CD8-positive, alpha-beta memory T cell (primary cell): Measurements from ENCODE around the gene DTYMK. TPM values are rescaled to one million over a fixed set of nuclear protein-coding genes. Genes with fewer than 3 reads are reported as not detected.

Source experiments
- CTCF ChIA-PET: fragments of 350-600 bp; sonication (Branson Sonifier 250); formaldehyde crosslinking; loops from one replicate; lab custom pipeline; 2021; ENCODE audit warnings: antibody characterized with exemption; lab: Charles Lee
- POLR2A ChIA-PET: fragments of 350-600 bp; sonication (Branson Sonifier 250); formaldehyde crosslinking; loops from one replicate; lab custom pipeline; 2021; ENCODE audit warnings: antibody characterized with exemption; lab: Charles Lee
- DNase-seq, 5 donors: peaks; one replicate each; pipeline versions ENCODE4 v3.0.0 to v3.0.0-alpha.2; 2020 to 2022; ENCODE audit warnings: mixed read lengths in 1 of 5
- H3K27ac ChIP-seq: one replicate; pipeline ENCODE4 v1.7.0; 2013; ENCODE audit warnings: low read depth, mild to moderate bottlenecking, low read length, moderate library complexity
- H3K27me3 ChIP-seq: 2 replicates; pipeline ENCODE4 v1.7.0; 2013; ENCODE audit warnings: low read length, mild to moderate bottlenecking; ENCODE audit not compliant: insufficient read depth, poor library complexity, severe bottlenecking
- H3K36me3 ChIP-seq: 2 replicates; pipeline ENCODE4 v1.7.0; 2013; ENCODE audit warnings: mild to moderate bottlenecking, low read length, moderate library complexity; ENCODE audit not compliant: insufficient read depth
- H3K4me1 ChIP-seq: 2 replicates; pipeline ENCODE4 v1.7.0; 2013; ENCODE audit warnings: mild to moderate bottlenecking, low read length, moderate library complexity; ENCODE audit not compliant: insufficient read depth
- H3K4me3 ChIP-seq: 2 replicates; pipeline ENCODE4 v1.7.0; 2013; ENCODE audit warnings: mild to moderate bottlenecking, low read length
- H3K9me3 ChIP-seq: 2 replicates; pipeline ENCODE4 v1.7.0; 2013; ENCODE audit warnings: mild to moderate bottlenecking, low read length
- H3K27ac Mint-ChIP-seq, 8 donors: one replicate each; pipeline ENCODE4 v1.8.0; 2020 to 2021; ENCODE audit warnings: mixed read lengths in 8 of 8, mild to moderate bottlenecking in 6 of 8, inconsistent platforms in 3 of 8, moderate library complexity in 3 of 8
- H3K27me3 Mint-ChIP-seq, 2 donors: one replicate each; pipeline ENCODE4 v1.8.0; 2020 to 2021; ENCODE audit warnings: mixed read lengths in 2 of 2, mild to moderate bottlenecking in 1 of 2, moderate library complexity in 1 of 2
- H3K36me3 Mint-ChIP-seq, 3 donors: one replicate each; pipeline ENCODE4 v1.8.0; 2020 to 2021; ENCODE audit warnings: mixed read lengths in 3 of 3, inconsistent platforms in 1 of 3, mild to moderate bottlenecking in 1 of 3
- H3K4me1 Mint-ChIP-seq, 3 donors: one replicate each; pipeline ENCODE4 v1.8.0; 2020 to 2021; ENCODE audit warnings: mixed read lengths in 3 of 3, inconsistent platforms in 1 of 3, mild to moderate bottlenecking in 1 of 3
- H3K4me3 Mint-ChIP-seq, 7 donors: one replicate each; pipeline ENCODE4 v1.8.0; 2020 to 2021; ENCODE audit warnings: mixed read lengths in 7 of 7, mild to moderate bottlenecking in 6 of 7, moderate library complexity in 4 of 7, inconsistent platforms in 2 of 7
- H3K9me3 Mint-ChIP-seq, 5 donors: one replicate each; pipeline ENCODE4 v1.8.0; 2020 to 2022; ENCODE audit warnings: mixed read lengths in 5 of 5, mild to moderate bottlenecking in 3 of 5, moderate library complexity in 2 of 5, inconsistent platforms in 1 of 5
- polyA plus RNA-seq: library from polyadenylated mRNA; unstranded; fragments of 300-500 nt; fragmentation: Illumina TruSeq; gene quantifications from one replicate; pipeline ENCODE4 v1.2.3, GENCODE V29; 2021
- total RNA-seq, 2 experiments: library from RNA; stranded (reverse); gene quantifications; one replicate each; pipeline ENCODE4 v1.2.3, GENCODE V29; 2021

DTYMK gene
- total and polyA plus RNA-seq, 3 experiments from 2014 or later, result 41.1 to 134 (median 131) TPM

DNA sequence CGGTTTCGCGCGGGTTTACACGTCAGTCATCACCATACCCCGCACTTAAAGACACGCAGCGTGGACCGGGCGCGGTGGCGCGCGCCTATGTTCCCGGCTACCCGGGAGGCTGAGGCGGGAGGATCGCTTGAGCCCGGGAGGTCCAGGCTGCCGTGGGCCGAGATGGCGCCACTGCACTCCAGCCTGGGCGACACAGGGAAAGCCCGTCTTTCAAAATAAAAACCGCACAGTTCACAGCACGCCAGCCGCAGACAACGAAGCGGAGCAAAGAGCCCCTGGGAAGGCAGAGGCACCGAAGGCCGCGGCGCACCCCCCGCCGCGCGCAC, 328 bp downstream of the DTYMK start:
- H3K4me1 Mint-ChIP-seq, result peaks cover 24 to 35% (median 29%) of the 10 kb centered on the region in 3 donors
- H3K27ac Mint-ChIP-seq, result peak overlapping the region in 7 of 8 donors; percentile 14 to 95 (median 88)
- Histone ChIP-seq H3K4me3 (peak overlapping the region; percentile 86), H3K27me3 (no peaks in the 10 kb centered on the region), H3K27ac (peak overlapping the region; percentile 59), H3K9me3 (no peaks in the 10 kb centered on the region), H3K4me1 (peaks cover 25% of the 10 kb centered on the region), H3K36me3 (peaks cover 13% of the 10 kb centered on the region)
- no peaks in the 10 kb centered on the region for H3K9me3 Mint-ChIP-seq
- DNase-seq, result no peak
- peak overlapping the region; percentile 80 to 99 (median 93) for H3K4me3 Mint-ChIP-seq
- peaks cover 0 to 41% (median 2%) of the 10 kb centered on the region in 3 donors for H3K36me3 Mint-ChIP-seq
- ChIA-PET POLR2A (interaction anchor here (0.5 to 3.0 kb wide), 5 partner anchors 15 to 77 kb away, joined by 3 to 50 read pairs (median 7); partner anchors contain the start of genes ATG4B, ING5 and THAP4), CTCF (interaction anchor here (1.0 to 1.6 kb wide), 4 partner anchors 12 to 193 kb away, joined by 5 to 13 read pairs (median 6); partner anchors contain the start of gene ING5)
- no peaks in the 10 kb centered on the region for H3K27me3 Mint-ChIP-seq

DNA sequence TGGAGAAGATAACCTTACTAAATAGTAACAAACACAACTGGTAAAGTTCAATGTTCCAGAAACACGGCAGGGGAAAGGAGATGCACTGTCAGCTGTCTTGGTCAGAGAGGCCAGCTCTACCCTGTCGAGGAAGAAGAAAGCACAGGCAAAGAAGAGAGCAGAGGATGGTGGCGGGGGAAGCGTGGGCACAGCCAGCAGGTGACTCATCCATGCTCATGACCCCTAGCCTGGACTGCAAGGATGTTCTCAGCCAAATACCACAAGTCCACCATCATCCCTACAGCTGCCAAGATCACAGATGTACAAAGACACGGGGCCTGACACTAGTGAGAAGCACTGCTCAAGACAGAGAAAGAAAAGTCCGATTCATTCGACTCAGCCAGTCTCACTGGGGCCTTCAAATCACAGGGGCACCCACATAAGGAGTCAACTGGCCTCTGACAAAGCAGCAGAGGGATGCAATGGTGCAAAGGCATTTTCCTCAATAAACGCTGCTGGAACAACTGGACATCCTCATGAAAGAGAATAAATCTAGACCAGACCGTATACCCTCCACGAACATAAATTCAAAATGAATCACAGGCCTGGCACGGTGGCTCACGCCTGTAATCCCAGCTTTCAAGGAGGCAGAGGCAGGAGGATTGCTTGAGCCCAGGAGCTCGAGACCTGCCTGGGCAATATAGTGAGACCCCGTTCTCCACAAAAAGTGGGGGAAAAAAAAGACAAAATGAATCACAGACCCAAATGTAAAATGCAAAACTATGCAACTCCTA, 5.6 kb downstream of the DTYMK start:
- H3K4me1 ChIP-seq, result peaks cover 6% of the 10 kb centered on the region
- Mint-ChIP-seq H3K9me3 (no peaks in the 10 kb centered on the region), H3K27me3 (peaks cover 0 to 1% of the 10 kb centered on the region in 2 donors), H3K4me3 (peak overlapping the region in 1 of 7 donors; percentile 79), H3K36me3 (peaks cover 0 to 76% (median 5%) of the 10 kb centered on the region in 3 donors), H3K4me1 (peaks cover 8 to 14% (median 10%) of the 10 kb centered on the region in 3 donors), H3K27ac (peak overlapping the region in 3 of 8 donors; percentile 40 to 56 (median 51))
- H3K4me3 ChIP-seq, result no peak overlapping the region
- peaks cover 16% of the 10 kb centered on the region for H3K36me3 ChIP-seq
- no peak for DNase-seq
- CTCF ChIA-PET, result interaction anchor here (1.8 kb wide), 1 partner anchor 21 kb away, joined by 5 read pairs; the partner anchor contains the start of gene ING5
- no peaks in the 10 kb centered on the region for H3K27me3 ChIP-seq
- no peak overlapping the region for H3K27ac ChIP-seq
- POLR2A ChIA-PET, result no interaction called here
- H3K9me3 ChIP-seq, result no peaks in the 10 kb centered on the region

DNA sequence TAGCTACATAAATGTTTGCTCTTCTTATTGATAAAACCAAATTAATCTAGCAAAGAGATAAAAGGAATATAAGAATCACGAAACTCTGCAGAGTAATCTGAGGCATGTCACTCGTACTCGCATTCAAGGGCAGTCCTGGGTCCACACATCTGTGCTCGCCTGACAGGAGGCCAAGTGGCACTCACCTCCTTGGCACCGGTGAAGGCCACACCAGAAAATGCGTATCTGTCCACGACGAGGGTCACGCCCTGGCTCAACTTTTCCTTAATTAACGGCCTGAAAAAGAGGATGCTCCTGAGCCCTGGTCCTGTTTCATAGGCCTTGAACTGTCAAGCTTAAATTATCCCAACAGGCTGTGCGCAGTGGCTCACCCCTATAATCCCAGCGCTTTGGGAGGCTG, 6.6 kb downstream of the DTYMK start:
- no peaks in the 10 kb centered on the region for H3K27me3 ChIP-seq
- CTCF ChIA-PET, result interaction anchor here (0.9 to 1.8 kb wide), 2 partner anchors 18 to 22 kb away, joined by 3 to 5 read pairs; partner anchors contain the start of gene ING5
- H3K27ac ChIP-seq, result no peak overlapping the region
- no peaks in the 10 kb centered on the region for H3K9me3 ChIP-seq
- Mint-ChIP-seq H3K27me3 (peaks cover 0 to 1% of the 10 kb centered on the region in 2 donors), H3K9me3 (no peaks in the 10 kb centered on the region), H3K27ac (no peak overlapping the region), H3K36me3 (peaks cover 0 to 78% (median 5%) of the 10 kb centered on the region in 3 donors), H3K4me1 (peaks cover 4 to 7% (median 4%) of the 10 kb centered on the region in 3 donors), H3K4me3 (peak overlapping the region in 1 of 7 donors; percentile 79)
- no peak for DNase-seq
- no peaks in the 10 kb centered on the region for H3K4me1 ChIP-seq
- H3K4me3 ChIP-seq, result no peak overlapping the region
- POLR2A ChIA-PET, result interaction anchor here (0.6 kb wide), 1 partner anchor 62 kb away, joined by 3 read pairs; no protein-coding TSS in a partner anchor
- H3K36me3 ChIP-seq, result peaks cover 16% of the 10 kb centered on the region

- no peaks in the 10 kb centered on the region for H3K27me3 ChIP-seq
- ChIA-PET CTCF (interaction anchor here (0.9 to 1.8 kb wide), 2 partner anchors 19 to 23 kb away, joined by 3 to 5 read pairs; partner anchors contain the start of gene ING5), POLR2A (no interaction called here)
- Mint-ChIP-seq H3K4me3 (no peak overlapping the region), H3K4me1 (peaks cover 0 to 4% (median 4%) of the 10 kb centered on the region in 3 donors), H3K27me3 (peaks cover 0 to 1% of the 10 kb centered on the region in 2 donors), H3K27ac (peak overlapping the region in 3 of 8 donors; percentile 27 to 40 (median 32)), H3K9me3 (no peaks in the 10 kb centered on the region), H3K36me3 (peaks cover 0 to 76% (median 5%) of the 10 kb centered on the region in 3 donors)
- H3K4me1 ChIP-seq, result no peaks in the 10 kb centered on the region
- no peak overlapping the region for H3K27ac ChIP-seq
- peaks cover 13% of the 10 kb centered on the region for H3K36me3 ChIP-seq
- no peaks in the 10 kb centered on the region for H3K9me3 ChIP-seq
- DNase-seq, result no peak
- H3K4me3 ChIP-seq, result no peak overlapping the region
These were observed 7.7 kb downstream of the DTYMK start for GRCh38 chr2:241678784-241679540.

- H3K4me3 ChIP-seq, result no peak overlapping the region
- H3K9me3 Mint-ChIP-seq, result no peaks in the 10 kb centered on the region
- peak overlapping the region in 1 of 8 donors; percentile 41 for H3K27ac Mint-ChIP-seq
- H3K27me3 Mint-ChIP-seq, result peaks cover 0 to 1% of the 10 kb centered on the region in 2 donors
- H3K9me3 ChIP-seq, result no peaks in the 10 kb centered on the region
- peaks cover 0 to 77% (median 5%) of the 10 kb centered on the region in 3 donors for H3K36me3 Mint-ChIP-seq
- no peaks in the 10 kb centered on the region for H3K4me1 ChIP-seq
- POLR2A ChIA-PET, result no interaction called here
- peaks cover 4 to 10% (median 10%) of the 10 kb centered on the region in 3 donors for H3K4me1 Mint-ChIP-seq
- DNase-seq, result no peak
- no peaks in the 10 kb centered on the region for H3K27me3 ChIP-seq
- no peak overlapping the region for H3K27ac ChIP-seq
- no peak overlapping the region for H3K4me3 Mint-ChIP-seq
- CTCF ChIA-PET, result no interaction called here
- H3K36me3 ChIP-seq, result peaks cover 11% of the 10 kb centered on the region
These were observed 8.3 kb downstream of the DTYMK start for GRCh38 chr2:241678307-241678706.

GRCh38 chr2:241677392-241677791, 9.2 kb downstream of the DTYMK start:
- peaks cover 0 to 1% of the 10 kb centered on the region in 2 donors for H3K27me3 Mint-ChIP-seq
- CTCF ChIA-PET, result no interaction called here

GRCh38 chr2:241676665-241677064, 9.9 kb downstream of the DTYMK start:
- peaks cover 0 to 82% (median 5%) of the 10 kb centered on the region in 3 donors for H3K36me3 Mint-ChIP-seq
- no peaks in the 10 kb centered on the region for H3K27me3 ChIP-seq
- no peaks in the 10 kb centered on the region for H3K9me3 Mint-ChIP-seq
- peaks cover 4 to 13% (median 10%) of the 10 kb centered on the region in 3 donors for H3K4me1 Mint-ChIP-seq
- H3K27me3 Mint-ChIP-seq, result peaks cover 0 to 1% of the 10 kb centered on the region in 2 donors
- H3K9me3 ChIP-seq, result no peaks in the 10 kb centered on the region
- no peaks in the 10 kb centered on the region for H3K4me1 ChIP-seq
- H3K4me3 ChIP-seq, result no peak overlapping the region
- ChIA-PET CTCF (no interaction called here), POLR2A (no interaction called here)
- peaks cover 11% of the 10 kb centered on the region for H3K36me3 ChIP-seq
- H3K27ac Mint-ChIP-seq, result no peak overlapping the region
- no peak overlapping the region for H3K27ac ChIP-seq
- no peak overlapping the region for H3K4me3 Mint-ChIP-seq
- DNase-seq, result no peak

More at GRCh38 chr2:241677392-241677791, 9.2 kb downstream of the DTYMK start:
- POLR2A ChIA-PET, result no interaction called here
- H3K9me3 Mint-ChIP-seq, result no peaks in the 10 kb centered on the region
- H3K9me3 ChIP-seq, result no peaks in the 10 kb centered on the region
- peaks cover 0 to 80% (median 5%) of the 10 kb centered on the region in 3 donors for H3K36me3 Mint-ChIP-seq
- H3K36me3 ChIP-seq, result peaks cover 11% of the 10 kb centered on the region
- DNase-seq, result no peak
- peaks cover 4 to 13% (median 10%) of the 10 kb centered on the region in 3 donors for H3K4me1 Mint-ChIP-seq
- no peaks in the 10 kb centered on the region for H3K27me3 ChIP-seq
- no peak overlapping the region for H3K27ac Mint-ChIP-seq
- no peaks in the 10 kb centered on the region for H3K4me1 ChIP-seq
- no peak overlapping the region for H3K4me3 Mint-ChIP-seq
- no peak overlapping the region for H3K4me3 ChIP-seq
- H3K27ac ChIP-seq, result no peak overlapping the region
